Smooth muscle cell (in vitro differentiated cells): Measurements from ENCODE around the gene LMF2. TPM values are rescaled to one million over a fixed set of nuclear protein-coding genes. Genes with fewer than 3 reads are reported as not detected.

ENCODE experiments used
- DNase-seq: peaks from one replicate; lab custom pipeline; 2025; ENCODE audit not compliant: unreplicated experiment; lab: John Stamatoyannopoulos, UW
- H2AFZ ChIP-seq: fragments of 200-600 bp; sonication (generic); 2 replicates; pipeline ENCODE4 v1.6.0; 2016; ENCODE audit warnings: antibody characterized with exemption, low read depth, mild to moderate bottlenecking
- H3F3A ChIP-seq: fragments of 200-600 bp; sonication (generic); 2 replicates; pipeline ENCODE4 v1.6.0; 2017; ENCODE audit warnings: antibody characterized with exemption, low read depth
- H3K27ac ChIP-seq: fragments of 200-600 bp; sonication (generic); 2 replicates; pipeline ENCODE4 v1.5.1; 2016; ENCODE audit warnings: low read depth, mild to moderate bottlenecking
- H3K27me3 ChIP-seq: fragments of 200-600 bp; sonication (generic); 2 replicates; pipeline ENCODE4 v1.6.1; 2016; ENCODE audit warnings: low read depth, mild to moderate bottlenecking
- H3K36me3 ChIP-seq: fragments of 200-600 bp; sonication (generic); 2 replicates; pipeline ENCODE4 v1.5.1; 2016; ENCODE audit warnings: low read depth
- H3K4me1 ChIP-seq: fragments of 200-600 bp; sonication (generic); 2 replicates; pipeline ENCODE4 v1.5.1; 2016; ENCODE audit warnings: low read depth
- H3K4me2 ChIP-seq: fragments of 200-600 bp; sonication (generic); 2 replicates; pipeline ENCODE4 v1.6.0; 2016; ENCODE audit warnings: mild to moderate bottlenecking
- H3K4me3 ChIP-seq: fragments of 200-600 bp; sonication (generic); 2 replicates; pipeline ENCODE4 v1.5.1; 2016; ENCODE audit warnings: mild to moderate bottlenecking
- H3K79me2 ChIP-seq: fragments of 200-600 bp; sonication (generic); 2 replicates; pipeline ENCODE4 v1.6.0; 2016; ENCODE audit warnings: low read depth, mild to moderate bottlenecking
- H3K9ac ChIP-seq: fragments of 200-600 bp; sonication (generic); 2 replicates; pipeline ENCODE4 v1.6.0; 2016; ENCODE audit warnings: low read depth
- H3K9me3 ChIP-seq: fragments of 200-600 bp; sonication (generic); replicated peaks from 2 replicates; pipeline ENCODE4 v1.5.1; 2016; ENCODE audit warnings: low read depth
- H4K20me1 ChIP-seq: fragments of 200-600 bp; sonication (generic); 2 replicates; pipeline ENCODE4 v1.6.0; 2016; ENCODE audit warnings: low read depth
- CTCF ChIP-seq: fragments of 200-600 bp; sonication (generic); IDR thresholded peaks from 2 replicates; pipeline ENCODE4 v1.5.1; 2017; ENCODE audit warnings: borderline replicate concordance, mild to moderate bottlenecking, antibody characterized with exemption; ENCODE audit not compliant: insufficient read depth, poor library complexity, severe bottlenecking
- WGBS: methylation state at CpG from one replicate; pipeline ENCODE4 v1.1.7; 2016; ENCODE audit warnings: low lambda C conversion rate; 5-methylcytosine and 5-hydroxymethylcytosine counted together
- polyA plus RNA-seq: library from polyadenylated mRNA; unstranded; fragments of >200 nt; fragmentation: Nextera tagmentation; extraction: Ambion mirVana; gene quantifications from 2 replicates; pipeline ENCODE4 v1.2.1, GENCODE V29; 2016
- total RNA-seq: library from RNA; depleted of rRNA; stranded (reverse); fragments of >200 nt; gene quantifications from 2 replicates; pipeline ENCODE4 v1.2.3, GENCODE V29; 2014

The LMF2 gene
- total and polyA plus RNA-seq, 2 experiments from 2014 or later: 53.5 to 130 TPM

GRCh38 chr22:50532824-50533796, 25.6 kb upstream of the LMF2 start:
- Histone ChIP-seq H3K4me3 (peak overlapping the region; percentile 69), H2AFZ (no peak overlapping the region), H4K20me1 (peaks cover 12% of the 10 kb centered on the region), H3K4me2 (peak overlapping the region; percentile 98), H3K27ac (peak overlapping the region; percentile 97), H3K79me2 (peaks cover 12% of the 10 kb centered on the region), H3K9me3 (no peaks in the 10 kb centered on the region), H3F3A (peaks cover 56% of the 10 kb centered on the region), H3K36me3 (no peaks in the 10 kb centered on the region), H3K27me3 (no peaks in the 10 kb centered on the region), H3K4me1 (peaks cover 27% of the 10 kb centered on the region), H3K9ac (peak overlapping the region; percentile 81)
- TF ChIP-seq CTCF: no peak
- no peak for DNase-seq
- WGBS: 17% methylated on average over 19 of the region's 19 CpGs

- Histone ChIP-seq H3K36me3 (no peaks in the 10 kb centered on the region), H3K9ac (peak overlapping the region; percentile 81), H3K4me2 (peak overlapping the region; percentile 98), H3K79me2 (peaks cover 10% of the 10 kb centered on the region), H3F3A (peaks cover 57% of the 10 kb centered on the region), H3K4me1 (peaks cover 23% of the 10 kb centered on the region), H4K20me1 (peaks cover 15% of the 10 kb centered on the region), H3K27ac (peak overlapping the region; percentile 97), H3K4me3 (peak overlapping the region; percentile 69), H2AFZ (no peak overlapping the region), H3K9me3 (no peaks in the 10 kb centered on the region), H3K27me3 (no peaks in the 10 kb centered on the region)
- WGBS: 4% methylated on average over 36 of the region's 56 CpGs
- DNase-seq: peak; percentile 63
- TF ChIP-seq CTCF: no peak
These were observed 24.6 kb upstream of the LMF2 start for GRCh38 chr22:50531962-50532674.

- Histone ChIP-seq H3K4me1 (peaks cover 23% of the 10 kb centered on the region), H3K4me3 (peak overlapping the region; percentile 69), H3F3A (peaks cover 58% of the 10 kb centered on the region), H3K36me3 (no peaks in the 10 kb centered on the region), H3K79me2 (peaks cover 4% of the 10 kb centered on the region), H3K27me3 (no peaks in the 10 kb centered on the region), H3K9ac (peak overlapping the region; percentile 81), H3K9me3 (no peaks in the 10 kb centered on the region), H3K27ac (peak overlapping the region; percentile 97), H2AFZ (no peak overlapping the region), H4K20me1 (peaks cover 15% of the 10 kb centered on the region), H3K4me2 (peak overlapping the region; percentile 98)
- 0% methylated on average over 1 of the region's 44 CpGs for WGBS
- no peak for DNase-seq
- no peak for TF ChIP-seq CTCF
These were observed 24.1 kb upstream of the LMF2 start for GRCh38 chr22:50531546-50531961.
